ENCODE data around the gene GALNS. TPM values are rescaled to one million over a fixed set of nuclear protein-coding genes. Genes with fewer than 3 reads are reported as not detected.

GALNS gene
- total RNA-seq, 1 donor from 2014 or later, result 62.2 TPM

- H3K36me3 ChIP-seq, result peaks cover 12 to 23% of the 10 kb centered on the region in 2 donors
- no peak overlapping the region for H3K27ac ChIP-seq
- H3K4me1 ChIP-seq, result peaks cover 0 to 4% of the 10 kb centered on the region in 2 donors
- H3K4me3 ChIP-seq, result no peak overlapping the region
- no peak for DNase-seq (ENCODE audit: low spot score in 2 of 2)
- H3K27me3 ChIP-seq, result no peaks in the 10 kb centered on the region
- TF ChIP-seq CTCF (IDR thresholded peaks at IDR 0.05), result no peak
- intact Hi-C loops (cut with DNase I), result no loop called here
- no peaks in the 10 kb centered on the region for H3K9me3 ChIP-seq
Measured at GRCh38 chr16:88817785-88818574, 38.8 kb downstream of the GALNS start.

- Histone ChIP-seq H3K4me1 (peaks cover 0 to 7% of the 10 kb centered on the region in 2 donors), H3K4me3 (no peak overlapping the region), H3K27me3 (no peaks in the 10 kb centered on the region), H3K27ac (no peak overlapping the region), H3K9me3 (no peaks in the 10 kb centered on the region), H3K36me3 (peaks cover 3 to 13% of the 10 kb centered on the region in 2 donors)
- TF ChIP-seq CTCF (IDR thresholded peaks at IDR 0.05), result no peak
- intact Hi-C loops (cut with DNase I), result no loop called here
- DNase-seq (ENCODE audit: low spot score in 2 of 2), result no peak
Measured at GRCh38 chr16:88816736-88817535, 39.8 kb downstream of the GALNS start.

- H3K9me3 ChIP-seq, result no peaks in the 10 kb centered on the region
- TF ChIP-seq CTCF (IDR thresholded peaks at IDR 0.05), result peak; percentile 33 to 53 (median 36)
- intact Hi-C loops (cut with DNase I), result no loop called here
- DNase-seq (ENCODE audit: low spot score in 2 of 2), result no peak
- H3K27me3 ChIP-seq, result no peaks in the 10 kb centered on the region
- H3K4me3 ChIP-seq, result no peak overlapping the region
- H3K27ac ChIP-seq, result no peak overlapping the region
- H3K4me1 ChIP-seq, result peaks cover 0 to 7% of the 10 kb centered on the region in 2 donors
- peaks cover 3 to 5% of the 10 kb centered on the region in 2 donors for H3K36me3 ChIP-seq
Measured at GRCh38 chr16:88815901-88816589, 40.7 kb downstream of the GALNS start.

- Histone ChIP-seq H3K36me3 (no peaks in the 10 kb centered on the region), H3K4me1 (peaks cover 5 to 12% of the 10 kb centered on the region in 2 donors), H3K9me3 (no peaks in the 10 kb centered on the region), H3K4me3 (no peak overlapping the region), H3K27me3 (no peaks in the 10 kb centered on the region), H3K27ac (no peak overlapping the region)
- intact Hi-C loops (cut with DNase I), result no loop called here
- no peak for TF ChIP-seq CTCF (IDR thresholded peaks at IDR 0.05)
- DNase-seq (ENCODE audit: low spot score in 2 of 2), result no peak
Measured at GRCh38 chr16:88815227-88815626, 41.5 kb downstream of the GALNS start.

- Histone ChIP-seq H3K4me1 (peaks cover 8 to 21% of the 10 kb centered on the region in 2 donors), H3K27ac (no peak overlapping the region), H3K27me3 (no peaks in the 10 kb centered on the region), H3K36me3 (peaks cover 4 to 9% of the 10 kb centered on the region in 2 donors), H3K9me3 (no peaks in the 10 kb centered on the region), H3K4me3 (no peak overlapping the region)
- no peak for TF ChIP-seq CTCF (IDR thresholded peaks at IDR 0.05)
- intact Hi-C loops (cut with DNase I), result loop anchor here (5.0 kb wide), 2 partner anchors 152 to 1158 kb away; partner anchors contain the start of gene MVD
- no peak for DNase-seq (ENCODE audit: low spot score in 2 of 2)
Measured at GRCh38 chr16:88814144-88814502, 42.6 kb downstream of the GALNS start.

All from ascending aorta (tissue), 2 donors.